Measurements from ENCODE around the gene SERPINH1.

DNA sequence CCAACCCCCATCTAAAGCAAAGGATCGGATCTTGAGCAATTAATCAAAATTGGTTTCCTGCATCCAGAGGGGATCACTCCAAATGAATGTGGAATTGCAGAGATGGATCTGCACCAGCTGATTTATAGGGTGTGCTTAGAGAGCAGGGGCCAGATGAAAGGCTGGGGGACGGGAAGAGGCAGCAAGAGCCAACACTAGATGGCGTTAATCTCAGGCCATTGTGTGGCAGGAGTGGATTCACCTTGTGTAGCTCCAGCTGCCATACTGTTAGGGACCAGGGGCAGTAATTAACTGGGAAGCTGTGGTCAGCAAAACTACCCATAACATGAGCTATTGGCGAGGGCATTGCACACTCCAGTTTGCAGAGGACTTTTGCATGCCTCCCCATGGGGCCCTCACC, 35.6 kb downstream of the SERPINH1 start:
- TF ChIP-seq, protein P1, sequence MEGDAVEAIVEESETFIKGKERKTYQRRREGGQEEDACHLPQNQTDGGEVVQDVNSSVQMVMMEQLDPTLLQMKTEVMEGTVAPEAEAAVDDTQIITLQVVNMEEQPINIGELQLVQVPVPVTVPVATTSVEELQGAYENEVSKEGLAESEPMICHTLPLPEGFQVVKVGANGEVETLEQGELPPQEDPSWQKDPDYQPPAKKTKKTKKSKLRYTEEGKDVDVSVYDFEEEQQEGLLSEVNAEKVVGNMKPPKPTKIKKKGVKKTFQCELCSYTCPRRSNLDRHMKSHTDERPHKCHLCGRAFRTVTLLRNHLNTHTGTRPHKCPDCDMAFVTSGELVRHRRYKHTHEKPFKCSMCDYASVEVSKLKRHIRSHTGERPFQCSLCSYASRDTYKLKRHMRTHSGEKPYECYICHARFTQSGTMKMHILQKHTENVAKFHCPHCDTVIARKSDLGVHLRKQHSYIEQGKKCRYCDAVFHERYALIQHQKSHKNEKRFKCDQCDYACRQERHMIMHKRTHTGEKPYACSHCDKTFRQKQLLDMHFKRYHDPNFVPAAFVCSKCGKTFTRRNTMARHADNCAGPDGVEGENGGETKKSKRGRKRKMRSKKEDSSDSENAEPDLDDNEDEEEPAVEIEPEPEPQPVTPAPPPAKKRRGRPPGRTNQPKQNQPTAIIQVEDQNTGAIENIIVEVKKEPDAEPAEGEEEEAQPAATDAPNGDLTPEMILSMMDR (conservative IDR thresholded peaks at IDR 0.05; ENCODE audit: low read length), result peak; percentile 72
- no peak for TF ChIP-seq EZH2phosphoT487 (IDR thresholded peaks at IDR 0.05; ENCODE audit: borderline replicate concordance)

Data from Loucy (cell line).